Measurements from ENCODE around the gene RPRML. TPM values are rescaled to one million over a fixed set of nuclear protein-coding genes. Genes with fewer than 3 reads are reported as not detected.

The RPRML gene
- total RNA-seq, 4 donors from 2014 or later, result 0.59 TPM; not detected in 3

DNA sequence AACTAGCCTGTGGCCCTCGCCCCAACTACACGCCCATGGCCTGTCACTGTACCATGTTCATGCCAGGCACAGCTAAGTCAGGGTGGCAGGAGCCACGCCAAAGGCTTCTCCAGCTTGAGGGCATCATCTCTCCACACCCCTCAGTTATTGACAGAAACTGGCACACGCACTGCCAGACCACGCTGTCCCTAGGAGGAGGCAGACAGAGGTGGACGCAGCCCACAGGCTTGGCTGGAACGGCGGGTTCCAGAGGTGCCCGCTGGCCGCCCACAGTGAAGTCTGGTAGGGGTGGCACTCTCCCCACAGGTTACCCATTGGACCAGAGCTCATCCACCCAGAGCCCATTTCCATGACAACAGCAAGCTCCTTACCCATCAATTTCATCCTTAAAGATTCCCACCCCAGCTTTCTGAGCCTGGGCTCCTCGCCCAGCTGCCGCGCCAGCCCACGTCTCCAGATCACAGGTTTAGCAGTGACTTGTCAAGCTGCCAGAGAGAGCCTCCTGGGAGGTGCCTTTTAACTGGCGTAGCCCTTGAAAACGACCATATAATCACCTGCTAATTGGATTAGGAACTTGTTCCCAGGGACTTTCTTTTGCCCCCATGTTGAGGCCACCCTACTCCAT, 27.9 kb downstream of the RPRML start:
- H3K27me3 ChIP-seq, result no peaks in the 10 kb centered on the region
- no peaks in the 10 kb centered on the region for H3K9me3 ChIP-seq
- H3K27ac ChIP-seq, result no peak overlapping the region
- no peaks in the 10 kb centered on the region for H3K4me1 ChIP-seq
- peaks cover 0 to 20% (median 0%) of the 10 kb centered on the region in 3 donors for H3K36me3 ChIP-seq
- no peak for TF ChIP-seq EP300 (IDR thresholded peaks at IDR 0.05)
- no peak for TF ChIP-seq POLR2A (IDR thresholded peaks at IDR 0.05)
- TF ChIP-seq, protein P1, sequence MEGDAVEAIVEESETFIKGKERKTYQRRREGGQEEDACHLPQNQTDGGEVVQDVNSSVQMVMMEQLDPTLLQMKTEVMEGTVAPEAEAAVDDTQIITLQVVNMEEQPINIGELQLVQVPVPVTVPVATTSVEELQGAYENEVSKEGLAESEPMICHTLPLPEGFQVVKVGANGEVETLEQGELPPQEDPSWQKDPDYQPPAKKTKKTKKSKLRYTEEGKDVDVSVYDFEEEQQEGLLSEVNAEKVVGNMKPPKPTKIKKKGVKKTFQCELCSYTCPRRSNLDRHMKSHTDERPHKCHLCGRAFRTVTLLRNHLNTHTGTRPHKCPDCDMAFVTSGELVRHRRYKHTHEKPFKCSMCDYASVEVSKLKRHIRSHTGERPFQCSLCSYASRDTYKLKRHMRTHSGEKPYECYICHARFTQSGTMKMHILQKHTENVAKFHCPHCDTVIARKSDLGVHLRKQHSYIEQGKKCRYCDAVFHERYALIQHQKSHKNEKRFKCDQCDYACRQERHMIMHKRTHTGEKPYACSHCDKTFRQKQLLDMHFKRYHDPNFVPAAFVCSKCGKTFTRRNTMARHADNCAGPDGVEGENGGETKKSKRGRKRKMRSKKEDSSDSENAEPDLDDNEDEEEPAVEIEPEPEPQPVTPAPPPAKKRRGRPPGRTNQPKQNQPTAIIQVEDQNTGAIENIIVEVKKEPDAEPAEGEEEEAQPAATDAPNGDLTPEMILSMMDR (IDR thresholded peaks at IDR 0.05), result no peak
- no peak overlapping the region for H3K4me3 ChIP-seq
- 56 to 60% methylated on average over 13 to 15 of the region's 16 CpGs for WGBS, 2 donors
- no peak for DNase-seq (ENCODE audit: low spot score in 2 of 2)

- no peak overlapping the region for H3K4me3 ChIP-seq
- DNase-seq (ENCODE audit: low spot score in 2 of 2), result no peak
- H3K9me3 ChIP-seq, result no peaks in the 10 kb centered on the region
- TF ChIP-seq EP300 (IDR thresholded peaks at IDR 0.05) (no peak), POLR2A (IDR thresholded peaks at IDR 0.05) (no peak)
- TF ChIP-seq, protein P1 (IDR thresholded peaks at IDR 0.05), result no peak
- H3K27me3 ChIP-seq, result no peaks in the 10 kb centered on the region
- 70 to 75% methylated on average over 7 of the region's 7 CpGs for WGBS, 2 donors
- H3K36me3 ChIP-seq, result peaks cover 0 to 15% (median 0%) of the 10 kb centered on the region in 3 donors
- H3K4me1 ChIP-seq, result no peaks in the 10 kb centered on the region
- no peak overlapping the region for H3K27ac ChIP-seq
Measured at GRCh38 chr17:46950342-46950996, 28.6 kb downstream of the RPRML start.

DNA sequence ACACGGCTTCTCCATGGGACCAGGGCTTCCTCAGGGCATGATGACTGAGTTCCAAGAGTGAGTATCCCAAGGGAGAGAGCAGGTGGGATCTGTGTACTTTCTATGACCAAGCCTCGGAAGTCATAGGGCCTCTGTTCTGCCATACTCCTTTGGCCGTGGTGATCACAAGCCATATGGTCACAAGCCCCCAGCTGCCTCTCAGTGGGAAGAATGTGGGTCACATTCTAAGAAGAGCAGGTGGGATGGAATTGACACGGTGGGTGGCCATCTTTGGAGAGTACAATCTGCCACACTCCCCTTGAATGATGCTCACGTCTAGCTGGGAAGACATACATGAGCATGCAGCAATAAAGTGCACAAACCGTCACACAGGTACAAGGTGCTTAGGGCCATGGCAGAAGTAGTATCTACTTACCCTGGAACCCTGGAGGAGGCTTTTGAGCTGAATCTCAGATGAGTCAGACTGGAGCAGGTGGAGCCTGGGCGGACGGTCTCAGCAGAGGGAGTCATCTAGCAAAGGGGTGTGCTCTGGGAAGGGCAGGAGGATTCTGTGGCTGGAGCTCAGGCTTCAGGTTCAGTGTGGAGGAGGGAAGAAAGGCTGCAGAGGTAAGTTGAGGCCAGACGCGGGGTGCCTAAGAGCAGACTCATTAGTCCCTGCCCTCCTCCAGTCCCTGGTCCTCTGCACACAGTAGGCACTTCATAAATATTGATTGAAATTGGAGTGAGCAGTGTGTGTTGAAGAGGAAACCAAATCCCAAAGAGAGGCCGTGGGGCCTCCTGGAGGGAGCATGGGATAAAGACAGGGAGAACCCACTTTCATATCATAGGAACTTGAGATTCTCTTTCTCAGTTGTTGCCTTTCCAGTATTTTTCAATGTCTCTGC, 29.5 kb downstream of the RPRML start:
- Histone ChIP-seq H3K27ac (no peak overlapping the region), H3K4me1 (peaks cover 0 to 2% (median 0%) of the 10 kb centered on the region in 4 donors), H3K36me3 (peaks cover 0 to 14% (median 0%) of the 10 kb centered on the region in 3 donors), H3K27me3 (no peaks in the 10 kb centered on the region), H3K4me3 (no peak overlapping the region), H3K9me3 (no peaks in the 10 kb centered on the region)
- TF ChIP-seq POLR2A (IDR thresholded peaks at IDR 0.05), result no peak
- TF ChIP-seq, protein P1 (IDR thresholded peaks at IDR 0.05), result no peak
- TF ChIP-seq EP300 (IDR thresholded peaks at IDR 0.05), result no peak
- 80 to 92% methylated on average over 11 of the region's 11 CpGs for WGBS, 2 donors
- no peak for DNase-seq (ENCODE audit: low spot score in 2 of 2)

DNA sequence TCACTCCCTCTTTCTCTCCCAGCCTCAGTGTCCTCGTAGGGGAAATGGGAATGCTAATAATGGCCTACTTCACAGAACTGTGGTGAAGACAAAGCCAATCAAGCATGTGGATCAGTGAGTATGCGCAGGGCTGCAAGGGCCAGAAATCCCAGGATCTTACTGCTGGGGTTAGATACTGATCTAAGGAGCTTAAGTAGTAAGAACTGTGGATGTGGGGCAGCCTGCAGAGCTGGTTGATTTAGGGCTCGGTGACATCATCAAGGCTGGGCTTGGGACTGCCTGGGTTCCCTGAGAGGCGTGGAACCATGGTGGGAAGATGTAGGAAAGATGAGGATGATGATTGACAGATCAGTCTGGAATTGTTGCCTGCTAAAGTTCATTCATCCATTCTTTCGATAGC, 30.5 kb downstream of the RPRML start:
- 92 to 94% methylated on average over 5 of the region's 5 CpGs for WGBS, 2 donors

DNA sequence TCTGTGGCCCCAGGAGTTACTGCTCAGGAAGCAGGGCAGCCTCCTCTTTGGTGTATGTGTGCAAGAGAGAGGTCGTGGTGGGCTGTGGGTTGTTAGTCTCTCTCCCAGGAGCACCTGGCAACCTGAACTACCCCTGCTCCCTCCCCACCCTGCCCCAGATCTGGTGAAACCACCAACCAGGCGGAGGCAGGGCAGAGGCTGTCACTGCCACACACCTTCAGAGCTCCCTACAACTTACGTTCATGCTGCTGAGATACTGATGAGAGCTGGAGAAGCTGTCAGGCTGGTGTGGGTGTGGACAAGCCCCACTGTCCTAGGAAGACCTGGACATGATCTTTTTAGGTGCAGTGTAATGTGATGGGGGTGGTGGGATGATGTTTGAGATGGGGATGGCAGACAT, 31.8 kb downstream of the RPRML start:
- Histone ChIP-seq H3K27me3 (no peaks in the 10 kb centered on the region), H3K4me1 (peaks cover 0 to 21% (median 6%) of the 10 kb centered on the region in 4 donors), H3K4me3 (no peak overlapping the region), H3K9me3 (no peaks in the 10 kb centered on the region), H3K27ac (no peak overlapping the region), H3K36me3 (peaks cover 0 to 14% (median 0%) of the 10 kb centered on the region in 3 donors)
- DNase-seq (ENCODE audit: low spot score in 2 of 2), result no peak
- 49 to 55% methylated on average over 3 of the region's 3 CpGs for WGBS, 2 donors
- TF ChIP-seq EP300 (IDR thresholded peaks at IDR 0.05) (no peak), POLR2A (IDR thresholded peaks at IDR 0.05) (no peak)
- TF ChIP-seq, protein P1 (IDR thresholded peaks at IDR 0.05), result no peak

More for the DNA sequence above, 30.5 kb downstream of the RPRML start:
- H3K36me3 ChIP-seq, result peaks cover 0 to 14% (median 0%) of the 10 kb centered on the region in 3 donors
- H3K9me3 ChIP-seq, result no peaks in the 10 kb centered on the region
- no peak for DNase-seq (ENCODE audit: low spot score in 2 of 2)
- peaks cover 0 to 12% (median 4%) of the 10 kb centered on the region in 4 donors for H3K4me1 ChIP-seq
- no peaks in the 10 kb centered on the region for H3K27me3 ChIP-seq
- H3K27ac ChIP-seq, result no peak overlapping the region
- TF ChIP-seq POLR2A (IDR thresholded peaks at IDR 0.05), result no peak
- no peak for TF ChIP-seq EP300 (IDR thresholded peaks at IDR 0.05)
- no peak overlapping the region for H3K4me3 ChIP-seq

Data from tibial nerve (tissue), 4 donors.